NCI-H1436 treated with DMSO at 0.1 percent for 48 hours (cell line): Measurements from ENCODE around the gene CGB5.

Experiments
- DNase-seq: peaks from one replicate; lab custom pipeline; 2025; lab: John Stamatoyannopoulos, UW

The CGB5 gene

GRCh38 chr19:49086296-49086695 is 42.6 kb downstream of the CGB5 start:
- DNase-seq = no peak

- no peak for DNase-seq
These were observed 47.9 kb downstream of the CGB5 start for GRCh38 chr19:49091391-49092038.

- no peak for DNase-seq
These were observed 49.0 kb downstream of the CGB5 start for GRCh38 chr19:49092686-49093085.
